ENCODE measurements around the gene PDCD1.
"Not testable (repeated sequence)": the region's sequence is repeated elsewhere in the genome, so short reads cannot be mapped to it uniquely, and the experiment has no call there.

PDCD1 gene

DNA sequence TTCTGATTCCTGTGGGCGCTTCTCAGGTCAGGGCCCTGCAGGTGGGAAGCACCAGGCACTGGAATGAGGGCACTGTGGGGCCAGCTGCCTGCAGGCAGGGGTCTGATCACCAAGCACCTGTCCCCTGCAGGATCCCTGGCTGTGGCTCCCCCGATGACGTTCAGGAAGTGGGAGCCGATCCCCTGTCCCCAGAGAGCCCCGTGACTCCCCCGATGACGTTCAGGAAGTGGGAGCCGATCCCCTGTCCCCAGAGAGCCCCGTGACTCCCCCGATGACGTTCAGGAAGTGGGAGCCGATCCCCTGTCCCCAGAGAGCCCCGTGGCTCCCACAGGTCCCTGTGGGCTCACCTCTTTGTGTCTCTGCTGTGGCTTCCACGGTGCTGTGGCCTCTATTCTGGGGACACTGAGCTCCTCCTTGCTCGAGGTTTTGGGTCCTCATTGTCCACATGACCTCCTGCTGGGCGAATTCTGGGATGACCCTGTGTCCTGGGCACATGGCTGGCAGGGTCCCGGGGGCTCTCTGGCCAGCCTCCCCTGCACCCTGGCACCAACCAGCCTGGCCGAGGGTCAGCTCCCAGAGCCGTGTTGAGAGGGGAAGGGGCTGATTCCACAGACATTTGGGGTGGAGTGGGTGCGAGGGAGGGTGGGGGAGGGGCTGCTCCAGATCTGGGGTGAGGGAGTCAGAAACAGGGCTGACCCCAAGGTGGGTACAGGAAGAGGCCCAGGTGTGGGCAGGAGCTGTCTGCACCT, 44.9 kb downstream of the PDCD1 start:
- DNase-seq (ENCODE audit: low spot score) = no peak

DNA sequence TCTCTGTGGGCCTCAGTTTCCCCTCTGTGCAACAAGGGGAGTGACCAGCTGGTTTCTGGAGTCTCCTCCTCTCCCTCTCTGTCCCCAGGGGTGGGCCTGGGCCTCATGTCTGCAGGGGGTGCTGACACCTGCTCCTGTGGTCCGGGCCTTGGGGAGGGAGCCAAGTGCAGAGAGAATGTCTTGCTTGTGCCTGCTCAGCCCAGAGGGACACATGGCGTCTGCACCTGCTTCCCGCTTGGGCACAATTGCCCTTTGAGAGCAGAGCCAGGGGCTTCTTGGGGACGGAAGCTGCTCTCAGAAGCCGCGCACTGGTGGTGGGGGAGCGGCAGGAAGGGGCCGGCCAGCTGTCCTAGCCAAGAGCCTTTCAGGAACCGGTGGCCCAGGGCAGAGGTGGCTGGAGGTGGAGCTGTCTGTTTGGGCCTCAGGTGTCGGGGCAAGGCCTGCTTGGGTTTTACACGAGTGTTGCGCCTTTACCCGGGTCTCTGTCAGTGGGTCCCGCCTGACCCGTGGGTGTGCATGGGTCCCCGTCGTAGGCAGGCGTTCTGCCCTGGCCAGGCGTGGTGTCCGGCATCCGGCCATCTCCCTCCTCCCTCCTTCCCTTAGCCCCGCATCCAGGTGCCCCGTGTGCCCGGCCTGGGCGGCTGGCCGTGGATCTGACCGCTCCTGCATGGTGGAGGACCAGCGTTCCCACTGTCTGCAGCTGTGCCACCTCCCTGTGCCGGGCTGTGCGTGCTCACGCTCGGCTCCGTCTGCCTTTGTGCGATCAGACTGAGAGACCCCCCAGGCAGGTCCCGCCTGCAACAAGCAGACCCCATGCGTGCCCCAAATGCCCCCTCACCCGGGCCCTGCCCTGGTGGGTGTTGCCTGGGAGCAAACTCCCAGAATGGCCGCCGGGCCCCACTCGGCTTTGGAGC, 45.7 kb downstream of the PDCD1 start:
- DNase-seq (ENCODE audit: low spot score) = peak; percentile 67

DNA sequence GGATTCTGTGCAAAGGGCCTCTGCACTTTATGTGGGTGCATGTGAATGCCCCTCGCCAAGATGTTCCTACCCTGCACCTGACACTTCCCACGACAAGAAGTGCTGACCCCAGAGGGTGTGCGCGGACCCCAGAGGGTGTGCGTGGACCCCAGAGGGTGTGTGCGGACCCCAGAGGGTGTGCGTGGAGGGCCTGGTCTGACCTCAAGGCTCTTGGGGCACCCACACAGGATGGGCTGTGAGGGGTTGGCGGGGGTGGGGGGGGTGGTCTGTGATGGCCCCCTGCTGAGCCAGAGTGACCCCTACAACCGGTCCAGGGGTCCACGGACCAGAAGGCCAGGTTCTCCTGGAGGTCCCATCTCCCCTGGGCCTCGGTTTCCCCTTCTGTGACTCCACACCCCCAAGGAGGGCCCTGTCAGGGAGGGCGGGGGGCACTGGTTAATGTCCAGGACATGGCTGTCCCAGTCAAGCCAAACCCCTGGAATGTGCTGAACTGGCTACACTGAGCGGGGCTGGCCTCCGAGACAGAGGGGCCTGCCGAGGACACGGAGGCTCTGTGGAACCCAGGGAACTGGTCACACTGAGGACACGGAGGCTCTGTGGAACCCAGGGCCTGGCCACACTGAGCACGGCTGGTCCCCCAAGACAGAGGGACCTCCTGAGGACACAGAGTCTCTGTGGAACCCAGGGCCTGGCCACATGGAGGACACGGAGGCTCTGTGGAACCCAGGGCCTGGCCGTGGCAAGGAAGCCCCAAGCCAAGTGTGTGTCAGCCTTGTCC, 46.6 kb downstream of the PDCD1 start:
- no peak for DNase-seq (ENCODE audit: low spot score)

DNA sequence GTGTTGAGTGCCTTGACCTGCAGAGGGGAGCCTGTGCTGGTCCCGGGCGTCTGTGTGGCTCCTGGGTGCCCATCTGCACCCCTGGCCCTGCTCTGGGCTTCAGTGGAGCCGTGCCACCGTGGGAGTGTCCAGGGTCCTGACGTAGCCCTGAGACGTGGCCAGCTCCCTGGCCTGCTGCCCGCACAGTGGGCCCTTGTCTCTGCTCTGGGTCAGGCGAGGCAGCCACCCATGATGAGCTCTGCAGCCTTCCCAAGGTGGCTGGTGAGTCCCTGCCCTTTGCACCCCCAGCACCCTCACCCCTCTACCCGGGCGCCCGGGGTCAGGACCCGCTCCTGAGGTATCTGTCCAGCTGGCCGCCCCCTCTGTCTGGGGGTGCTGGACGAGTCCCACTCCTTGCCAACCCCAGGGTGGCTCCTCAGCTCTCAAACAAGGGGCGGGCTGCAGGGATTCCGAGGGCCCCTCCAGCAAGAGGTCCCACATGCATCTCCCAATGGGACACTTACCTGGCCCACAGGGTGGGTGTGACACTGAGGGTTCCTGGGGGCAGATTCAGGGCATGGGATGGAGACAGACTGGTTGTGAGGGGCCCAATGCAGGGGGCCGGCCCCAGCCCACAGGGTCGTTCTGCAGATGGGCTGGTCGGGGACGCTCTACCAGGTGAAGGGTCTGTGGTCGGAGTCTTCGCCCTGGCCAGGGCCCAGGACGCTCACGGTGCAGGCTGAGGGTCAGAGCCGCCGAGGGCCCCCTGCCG, 47.3 kb downstream of the PDCD1 start:
- DNase-seq (ENCODE audit: low spot score) = peak; percentile 77

DNA sequence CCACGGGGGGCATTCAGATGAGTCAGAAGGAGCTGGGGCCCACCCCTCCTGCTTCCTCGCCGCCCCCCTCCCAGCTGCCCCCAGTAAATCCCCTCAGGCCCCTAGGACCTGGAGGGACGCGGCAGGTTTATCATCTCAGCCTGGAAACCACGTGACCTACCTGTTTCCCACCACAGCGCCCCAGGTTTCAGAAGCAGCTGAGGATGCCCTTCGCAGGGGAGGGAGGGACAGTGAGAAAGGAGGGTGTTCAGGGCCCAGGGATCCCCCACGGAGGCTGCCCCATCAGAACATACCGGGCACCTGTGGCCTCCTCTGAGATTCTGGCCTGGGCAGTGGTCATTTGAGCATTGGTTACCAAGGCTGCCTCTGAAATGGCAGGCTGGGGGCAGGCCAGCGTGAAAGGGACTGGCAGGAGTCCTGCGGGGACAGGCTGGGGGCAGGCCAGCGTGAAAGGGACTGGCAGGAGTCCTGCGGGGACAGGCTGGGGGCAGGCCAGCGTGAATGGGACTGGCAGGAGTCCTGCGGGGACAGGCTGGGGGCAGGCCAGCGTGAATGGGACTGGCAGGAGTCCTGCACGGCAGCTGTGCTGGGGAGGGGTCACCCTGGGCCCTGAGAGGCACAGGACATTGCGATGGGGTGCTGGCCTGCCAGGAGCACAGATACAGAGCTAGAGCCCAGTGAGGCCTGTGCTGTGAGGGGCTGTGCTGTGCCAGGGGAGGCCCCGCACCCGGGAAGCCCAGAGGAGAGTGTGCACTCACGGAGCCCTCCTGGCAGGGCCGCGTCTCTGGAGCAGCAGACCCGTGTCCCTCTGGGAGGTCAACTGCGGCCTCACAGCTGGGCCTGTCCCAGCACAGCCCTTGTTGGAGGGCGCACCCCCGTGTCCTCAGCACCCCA, 48.1 kb downstream of the PDCD1 start:
- peak; percentile 75 for DNase-seq (ENCODE audit: low spot score)

DNA sequence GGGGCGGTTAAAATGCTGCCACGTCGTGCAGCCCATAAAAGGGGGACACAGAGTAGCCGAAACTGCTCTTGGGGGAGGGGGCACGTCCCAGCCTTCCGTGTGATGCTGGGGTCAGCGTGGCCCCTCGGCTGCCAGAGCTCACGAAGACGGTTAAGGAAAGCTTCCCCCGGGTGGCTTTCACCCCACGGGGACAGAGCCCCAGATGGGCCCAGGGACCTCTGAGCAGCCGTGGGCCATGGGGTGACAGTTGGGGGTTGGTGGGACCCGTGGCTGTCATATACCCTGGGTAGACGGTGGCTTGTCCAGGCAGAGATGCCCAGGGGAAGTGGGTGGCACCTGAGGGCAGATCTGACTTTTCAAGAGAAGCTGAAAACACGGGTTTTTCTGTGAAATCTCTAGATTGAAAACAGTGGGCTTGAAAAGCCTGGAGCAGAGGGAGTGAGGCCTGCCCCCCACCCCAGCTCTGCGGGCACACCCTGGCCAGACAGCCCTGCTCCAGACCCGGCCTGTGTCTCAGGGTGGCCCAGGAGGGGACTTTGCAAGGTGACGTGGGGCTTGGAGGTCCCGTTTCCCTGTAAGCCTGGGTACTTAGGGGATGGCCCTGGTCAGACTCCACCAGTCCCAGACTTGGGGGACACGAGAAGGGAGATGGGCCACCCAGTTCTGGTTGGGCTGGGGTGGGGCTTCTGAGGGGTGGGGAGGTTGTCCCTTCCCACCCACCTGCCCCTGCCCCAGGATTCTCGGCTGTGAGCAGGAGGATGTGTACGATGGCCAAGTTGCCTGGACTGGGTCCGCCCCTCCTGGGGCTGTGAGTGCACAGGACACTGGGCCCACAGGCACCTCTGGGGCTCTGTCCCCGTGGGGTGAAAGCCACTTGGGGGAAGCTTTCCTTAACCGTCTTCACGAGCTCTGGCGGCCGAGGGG, 49.0 kb downstream of the PDCD1 start:
- DNase-seq (ENCODE audit: low spot score) = no peak

DNA sequence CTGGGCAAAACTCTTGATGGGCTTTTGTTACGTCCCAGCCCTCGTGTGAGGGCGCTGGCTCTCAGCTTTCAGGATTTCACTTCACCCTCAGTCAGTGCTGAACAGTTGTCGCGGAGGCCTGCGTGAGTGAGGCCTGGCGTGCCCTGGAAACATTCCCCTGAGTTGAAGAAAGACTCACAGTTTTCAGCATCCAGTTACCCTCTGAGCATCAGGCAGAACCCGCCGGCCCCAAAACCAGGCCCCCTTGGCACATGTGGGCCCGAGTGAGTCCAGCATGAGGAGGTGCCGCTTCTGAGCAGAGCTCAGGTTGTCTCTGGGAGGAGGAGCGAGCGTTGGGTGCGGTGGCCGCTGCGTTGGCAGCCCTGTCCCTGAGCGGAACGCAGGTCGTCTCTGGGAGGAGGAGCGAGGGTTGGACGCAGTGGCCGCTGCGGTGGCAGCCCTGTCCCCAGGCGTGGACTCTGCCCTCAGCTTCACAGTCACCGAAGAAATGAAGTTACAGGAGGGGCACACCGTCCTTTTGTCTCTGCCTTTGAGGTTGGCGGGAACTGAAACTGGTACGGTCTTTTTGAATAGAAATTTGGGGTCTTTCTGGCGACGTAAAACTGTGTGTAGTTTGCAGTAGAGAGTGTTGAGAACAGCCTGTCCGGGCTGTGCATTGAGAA, 49.8 kb downstream of the PDCD1 start, which contains the start of gene NEU4:
TSS of gene NEU4 (plus strand) at position 473 of the 662 bp plus-strand sequence. CDS start 5,292 bp downstream, outside the sequence.
- DNase-seq (ENCODE audit: low spot score) = no peak

DNA sequence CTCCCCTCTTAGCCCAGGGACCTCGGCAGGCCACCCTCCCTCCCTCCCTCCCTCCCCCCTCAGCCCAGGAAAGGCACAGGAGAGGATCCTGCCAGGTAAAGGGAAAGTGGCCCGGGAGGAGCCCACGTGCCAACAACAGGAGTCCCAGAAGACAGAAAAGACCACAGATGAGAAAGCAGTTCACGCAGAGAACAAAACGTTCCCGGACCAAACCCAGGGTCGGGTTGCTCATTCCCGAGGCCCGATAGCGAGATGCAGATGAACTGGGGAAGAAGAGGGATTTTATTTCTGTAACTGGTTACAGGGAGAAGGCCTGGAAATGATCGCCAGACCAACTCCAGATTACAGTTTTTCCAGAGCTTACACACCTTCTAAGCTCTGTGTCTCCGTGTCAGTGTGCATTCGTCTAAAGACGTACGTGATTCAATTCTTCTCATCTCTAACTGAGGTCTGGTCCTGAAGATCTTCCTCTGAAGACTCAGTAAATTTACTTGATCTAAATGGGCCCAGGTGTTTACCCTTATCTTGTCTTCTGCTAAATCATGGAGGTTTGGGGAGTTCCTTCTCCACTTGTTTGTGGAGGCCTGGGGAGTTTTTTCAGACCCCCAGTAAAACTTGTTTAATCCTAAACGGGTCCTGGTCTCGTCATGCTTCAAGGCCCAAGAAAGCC, 50.5 kb downstream of the PDCD1 start:
- no peak for DNase-seq (ENCODE audit: low spot score)

DNA sequence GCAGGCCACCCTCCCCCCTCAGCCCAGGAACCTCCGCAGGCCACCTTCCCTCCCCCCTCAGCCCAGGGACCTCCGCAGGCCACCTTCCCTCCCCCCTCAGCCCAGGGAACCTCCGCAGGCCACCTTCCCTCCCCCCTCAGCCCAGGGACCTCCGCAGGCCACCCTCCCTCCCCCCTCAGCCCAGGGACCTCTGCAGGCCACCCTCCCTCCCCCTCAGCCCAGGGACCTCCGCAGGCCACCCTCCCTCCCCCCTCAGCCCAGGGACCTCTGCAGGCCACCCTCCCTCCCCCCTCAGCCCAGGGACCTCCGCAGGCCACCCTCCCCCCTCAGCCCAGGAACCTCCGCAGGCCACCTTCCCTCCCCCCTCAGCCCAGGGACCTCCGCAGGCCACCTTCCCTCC, 52.5 kb downstream of the PDCD1 start:
- DNase-seq (ENCODE audit: low spot score) = not testable (repeated sequence)

DNA sequence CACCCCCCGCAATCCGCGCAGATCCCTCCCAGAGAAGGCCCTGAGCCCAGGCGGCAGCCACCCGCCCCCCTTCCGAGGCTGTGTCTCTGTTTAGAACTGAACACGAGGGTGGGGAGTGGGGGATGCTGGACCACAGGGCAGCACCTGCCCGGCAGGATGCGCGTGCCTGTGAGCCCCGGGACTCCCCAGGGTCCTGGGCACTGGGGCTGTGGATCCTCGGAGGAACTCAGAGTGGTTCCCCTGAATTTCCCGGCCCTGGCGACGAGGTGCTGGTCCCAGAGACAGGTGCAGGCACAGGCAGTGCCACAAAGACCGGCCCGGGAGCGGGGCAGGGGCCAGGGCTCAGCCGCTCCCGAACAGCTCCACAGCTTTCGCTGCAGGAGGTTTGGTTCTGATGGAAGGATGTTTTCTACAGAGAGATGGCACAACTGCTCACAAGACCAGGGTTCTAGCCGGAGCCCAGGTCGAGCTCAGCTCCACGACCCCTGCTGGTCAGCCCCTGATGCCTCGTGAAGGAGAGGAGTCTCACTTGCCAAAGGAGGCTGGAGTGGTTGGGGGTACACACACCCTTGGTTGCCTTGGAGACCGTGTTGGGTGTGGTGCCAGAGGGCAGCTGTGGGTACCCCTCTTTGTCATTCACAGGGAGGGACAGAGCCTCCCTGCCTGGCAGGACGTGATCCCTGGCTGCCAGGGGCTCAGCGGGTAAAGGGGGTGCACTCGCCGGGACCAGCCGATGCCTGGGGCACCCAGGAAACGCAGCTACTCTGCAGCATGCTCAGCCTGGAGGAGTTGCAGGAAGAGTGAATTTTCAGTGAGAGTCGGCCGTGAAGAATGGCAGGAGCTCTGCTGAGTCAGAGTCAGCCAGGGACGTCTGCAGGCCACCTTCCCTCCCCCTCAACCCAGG, 54.1 kb downstream of the PDCD1 start:
- no peak for DNase-seq (ENCODE audit: low spot score)

DNA sequence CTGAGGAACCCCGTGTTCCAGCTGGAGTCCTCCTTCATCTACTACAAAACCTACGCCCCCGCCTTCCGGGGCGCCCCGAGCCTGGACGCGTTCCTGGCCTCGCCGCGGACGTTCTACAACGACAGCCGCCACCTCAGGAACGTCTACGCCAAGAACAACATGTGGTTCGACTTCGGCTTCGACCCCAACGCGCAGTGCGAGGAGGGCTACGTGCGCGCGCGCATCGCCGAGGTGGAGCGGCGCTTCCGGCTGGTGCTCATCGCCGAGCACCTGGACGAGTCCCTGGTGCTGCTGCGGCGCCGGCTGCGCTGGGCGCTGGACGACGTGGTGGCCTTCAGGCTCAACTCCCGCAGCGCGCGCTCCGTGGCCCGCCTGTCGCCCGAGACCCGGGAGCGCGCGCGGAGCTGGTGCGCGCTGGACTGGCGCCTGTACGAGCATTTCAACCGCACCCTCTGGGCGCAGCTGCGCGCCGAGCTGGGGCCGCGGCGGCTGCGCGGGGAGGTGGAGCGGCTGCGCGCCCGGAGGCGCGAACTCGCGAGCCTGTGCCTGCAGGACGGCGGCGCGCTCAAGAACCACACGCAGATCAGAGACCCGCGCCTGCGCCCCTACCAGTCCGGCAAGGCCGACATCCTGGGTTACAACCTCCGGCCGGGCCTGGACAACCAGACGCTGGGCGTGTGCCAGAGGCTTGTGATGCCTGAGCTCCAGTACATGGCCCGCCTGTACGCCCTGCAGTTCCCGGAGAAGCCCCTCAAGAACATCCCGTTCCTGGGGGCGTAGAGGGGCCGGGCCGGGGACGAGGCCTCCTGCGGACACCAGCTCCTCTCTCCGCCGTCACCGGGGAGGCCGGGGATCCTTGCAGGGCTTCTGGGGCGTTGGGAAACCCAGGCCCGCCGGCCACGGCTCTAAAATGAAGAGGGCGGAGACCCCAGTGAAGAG, 55.0 kb downstream of the PDCD1 start:
- DNase-seq (ENCODE audit: low spot score) = peak; percentile 33

DNA sequence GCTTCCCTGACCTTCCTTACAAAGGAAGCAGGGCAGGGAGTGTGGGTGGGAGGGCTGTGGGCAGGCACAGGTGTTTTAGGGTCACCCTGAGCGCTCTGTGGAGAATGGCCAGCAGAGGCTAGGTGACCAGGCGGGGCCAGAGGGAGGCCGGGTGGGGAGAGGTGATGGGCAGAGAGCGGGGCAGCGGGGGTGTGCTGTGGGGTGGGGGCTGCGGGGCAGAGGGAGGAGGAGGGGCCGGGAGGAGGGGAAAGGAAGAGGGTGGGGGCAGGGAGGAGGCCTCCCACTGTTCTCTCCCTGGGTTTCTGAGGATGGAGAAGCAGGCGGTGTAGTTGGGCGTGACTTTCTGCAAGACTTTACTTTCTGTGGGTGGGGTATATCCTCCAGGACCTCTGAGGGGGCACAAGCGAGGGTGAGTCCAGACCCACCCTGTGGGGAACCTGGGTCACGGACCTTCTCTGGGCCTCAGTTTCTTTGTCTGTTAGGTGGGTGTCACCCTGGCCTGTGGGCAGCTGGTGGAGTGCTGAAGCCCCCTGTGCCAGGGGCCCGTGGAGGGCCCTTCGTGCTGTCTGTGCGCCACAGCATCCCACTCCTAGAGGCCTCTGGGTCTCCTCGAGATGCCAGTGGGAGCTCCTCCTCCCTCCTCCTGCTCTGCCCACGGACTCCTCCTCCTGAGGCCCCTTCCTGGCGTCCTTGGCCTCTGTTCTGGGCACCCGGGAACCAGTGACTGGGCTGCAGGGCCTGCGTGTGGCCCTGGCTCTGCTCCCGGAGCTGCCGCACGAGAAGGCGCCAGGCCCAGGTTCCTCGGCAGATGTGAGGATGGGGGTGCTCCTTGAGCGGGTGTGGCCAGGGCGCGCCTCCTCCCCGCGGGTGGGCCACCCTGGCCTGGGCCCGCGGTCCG, 56.0 kb downstream of the PDCD1 start:
- no peak for DNase-seq (ENCODE audit: low spot score)

DNA sequence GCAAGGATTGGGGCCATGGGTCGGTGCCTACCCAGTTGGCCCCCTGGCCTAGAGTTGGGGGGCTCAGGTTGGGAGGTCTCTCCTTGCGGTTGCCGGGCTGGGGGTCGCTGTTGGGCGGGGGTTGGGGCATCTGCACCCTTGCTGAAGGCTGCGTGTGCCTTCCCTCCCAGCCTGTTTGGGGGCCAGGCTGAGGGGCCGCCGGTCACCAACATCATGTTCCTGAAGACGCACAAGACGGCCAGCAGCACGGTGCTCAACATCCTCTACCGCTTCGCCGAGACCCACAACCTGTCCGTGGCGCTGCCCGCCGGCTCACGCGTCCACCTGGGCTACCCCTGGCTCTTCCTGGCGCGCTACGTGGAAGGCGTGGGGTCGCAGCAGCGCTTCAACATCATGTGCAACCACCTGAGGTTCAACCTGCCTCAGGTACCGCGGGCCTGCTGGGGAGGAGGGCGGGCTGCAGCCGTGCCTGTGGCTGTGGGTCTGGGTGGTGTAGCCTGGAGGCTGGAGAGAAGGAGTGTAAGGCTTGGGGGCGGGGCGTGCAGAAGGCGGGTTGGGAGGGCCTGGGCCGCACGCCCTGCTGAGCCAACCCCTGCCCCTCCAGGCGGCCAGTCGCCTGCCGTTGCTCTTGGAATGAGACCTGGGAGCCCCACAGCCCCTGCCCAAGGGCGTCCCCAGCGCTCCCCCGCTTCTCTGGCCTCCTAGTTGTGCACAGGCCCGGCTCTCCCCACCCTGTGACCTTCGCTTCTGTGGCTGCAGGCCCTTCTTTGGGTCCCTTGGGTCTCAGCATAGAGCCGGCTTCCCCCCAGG, 56.9 kb downstream of the PDCD1 start:
- DNase-seq (ENCODE audit: low spot score) = no peak

Measured in globus pallidus (tissue), 1 donor.